IMR-90 (cell line): ENCODE measurements around the gene C12orf57. TPM values are rescaled to one million over a fixed set of nuclear protein-coding genes. Genes with fewer than 3 reads are reported as not detected.
A peak's percentile ranks its signal among the peaks of the same experiment; 100 is the strongest.

Experiments
- ATAC-seq: fragments of 200-7000 bp; cut with Tn5 transposase; 2 replicates; pipeline ENCODE4 v1.9.1; 2020; ENCODE audit warnings: low read depth, mild to moderate bottlenecking, moderate library complexity
- BruUV-seq: library from RNA; stranded (reverse); fragments of 400-500 nt; replicated peaks from 2 replicates; lab custom pipeline; 2021; lab: Mats Ljungman, UMichigan
- CTCF ChIA-PET: fragments of 300-600 bp; formaldehyde crosslinking; extraction: SDS; loops from one replicate; lab custom pipeline; 2021; ENCODE audit warnings: antibody characterized with exemption; lab: Yijun Ruan, JAX
- POLR2A ChIA-PET: fragments of 300-600 bp; sonication (Branson Sonifier 250); formaldehyde crosslinking; loops from one replicate; lab custom pipeline; 2022; ENCODE audit warnings: antibody characterized with exemption; ENCODE audit not compliant: unreplicated experiment; lab: Charles Lee
- DNase-seq: peaks from one replicate; pipeline ENCODE4 v3.0.0; 2013
- H2AFZ ChIP-seq: replicated peaks from 2 replicates; pipeline ENCODE3; 2013; ENCODE audit warnings: low read length, mild to moderate bottlenecking; ENCODE audit not compliant: poor library complexity
- H2AK5ac ChIP-seq: 2 replicates; pipeline ENCODE4 v1.6.1; 2013; ENCODE audit warnings: low read depth, low read length, inconsistent platforms
- H2AK9ac ChIP-seq: replicated peaks from 2 replicates; pipeline ENCODE3; 2013; ENCODE audit warnings: mild to moderate bottlenecking, low read depth, low read length, moderate library complexity; ENCODE audit not compliant: poor library complexity
- H2BK120ac ChIP-seq: 2 replicates; pipeline ENCODE4 v1.6.1; 2013; ENCODE audit warnings: low read depth, low read length, inconsistent platforms
- H2BK15ac ChIP-seq: 3 replicates; pipeline ENCODE4 v1.6.1; 2013; ENCODE audit warnings: low read depth, low read length, inconsistent platforms
- H2BK20ac ChIP-seq: 2 replicates; pipeline ENCODE4 v1.6.1; 2013; ENCODE audit warnings: low read depth, mild to moderate bottlenecking, inconsistent platforms, low read length, moderate library complexity
- H2BK5ac ChIP-seq: 2 replicates; pipeline ENCODE4 v1.6.1; 2013; ENCODE audit warnings: mild to moderate bottlenecking, low read depth, low read length, inconsistent platforms; ENCODE audit not compliant: poor library complexity, severe bottlenecking
- H3K14ac ChIP-seq: replicated peaks from 2 replicates; pipeline ENCODE4 v1.6.1; 2013; ENCODE audit warnings: low read depth, low read length, inconsistent platforms
- H3K18ac ChIP-seq: 2 replicates; pipeline ENCODE4 v1.6.1; 2013; ENCODE audit warnings: low read depth, low read length, control low read depth
- H3K23ac ChIP-seq: 2 replicates; pipeline ENCODE4 v1.6.1; 2013; ENCODE audit warnings: low read depth, low read length, inconsistent platforms
- H3K27ac ChIP-seq: 2 replicates; pipeline ENCODE4 v1.5.1; 2013; ENCODE audit warnings: mild to moderate bottlenecking, control low read depth, low read length; ENCODE audit not compliant: insufficient read depth
- H3K27me3 ChIP-seq: 2 replicates; pipeline ENCODE4 v1.6.1; 2013; ENCODE audit warnings: low read length; ENCODE audit not compliant: control insufficient read depth, insufficient read depth
- H3K36me3 ChIP-seq: 2 replicates; pipeline ENCODE4 v1.6.1; 2013; ENCODE audit warnings: low read length, mixed read lengths; ENCODE audit not compliant: control insufficient read depth, insufficient read depth
- H3K4ac ChIP-seq: 2 replicates; pipeline ENCODE4 v1.6.1; 2013; ENCODE audit warnings: low read depth, low read length, inconsistent platforms
- H3K4me1 ChIP-seq: 2 replicates; pipeline ENCODE4 v1.6.1; 2013; ENCODE audit warnings: low read length, mixed read lengths; ENCODE audit not compliant: control insufficient read depth, insufficient read depth
- H3K4me2 ChIP-seq: 2 replicates; pipeline ENCODE4 v1.6.1; 2013; ENCODE audit warnings: low read depth, mild to moderate bottlenecking, control low read depth, low read length, moderate library complexity
- H3K4me3 ChIP-seq: 2 replicates; pipeline ENCODE4 v1.5.1; 2013; ENCODE audit warnings: low read depth, mild to moderate bottlenecking, control low read depth, low read length, moderate library complexity; ENCODE audit not compliant: insufficient read depth
- H3K56ac ChIP-seq: 2 replicates; pipeline ENCODE4 v1.6.1; 2013; ENCODE audit warnings: low read length, inconsistent platforms; ENCODE audit not compliant: insufficient read depth; ENCODE audit errors: extremely low read depth
- H3K79me1 ChIP-seq, 2 experiments: 2 replicates each; pipeline ENCODE4 v1.6.1; 2013; ENCODE audit warnings: low read length in 2 of 2, inconsistent platforms in 1 of 2, low read depth in 1 of 2
- H3K9ac ChIP-seq: 2 replicates; pipeline ENCODE4 v1.6.1; 2013; ENCODE audit warnings: low read depth, low read length, control low read depth
- H3K9me1 ChIP-seq: 2 replicates; pipeline ENCODE4 v1.6.1; 2013; ENCODE audit warnings: low read length, inconsistent platforms; ENCODE audit not compliant: insufficient read depth
- H3K9me3 ChIP-seq: 2 replicates; pipeline ENCODE4 v1.6.1; 2013; ENCODE audit warnings: low read length; ENCODE audit not compliant: control insufficient read depth, insufficient read depth
- H4K20me1 ChIP-seq: 2 replicates; pipeline ENCODE4 v1.6.1; 2013; ENCODE audit warnings: low read length, inconsistent platforms; ENCODE audit not compliant: insufficient read depth
- H4K5ac ChIP-seq: 2 replicates; pipeline ENCODE4 v1.6.1; 2013; ENCODE audit warnings: mild to moderate bottlenecking, low read depth, low read length, control low read depth
- H4K8ac ChIP-seq, 2 experiments: 2 replicates each; pipeline ENCODE4 v1.6.1; 2013; ENCODE audit warnings: low read depth in 2 of 2, low read length in 2 of 2, control low read depth in 1 of 2, inconsistent platforms in 1 of 2
- H4K91ac ChIP-seq: 2 replicates; pipeline ENCODE4 v1.6.1; 2013; ENCODE audit warnings: low read depth, low read length, inconsistent platforms; ENCODE audit not compliant: insufficient read depth
- CEBPB ChIP-seq: IDR thresholded peaks from 2 replicates; pipeline ENCODE4 v1.6.1; 2012; ENCODE audit warnings: low read depth, low read length, improper control_type of control experiment
- RAD21 ChIP-seq: IDR thresholded peaks from 2 replicates; pipeline ENCODE4 v1.6.1; 2012; ENCODE audit warnings: low read length, improper control_type of control experiment
- WGBS, 2 experiments: methylation state at CpG; one replicate each; pipeline versions ENCODE4 v1.1.5 to v1.1.7; 2013; ENCODE audit warnings: missing lambda C conversion rate in 2 of 2; ENCODE audit not compliant: insufficient read length in 1 of 2; ENCODE audit errors: extremely low coverage in 2 of 2; 5-methylcytosine and 5-hydroxymethylcytosine counted together
- dilution Hi-C: fragments of 300-500 bp; cut with HindIII; formaldehyde crosslinking; loops from one replicate; pipeline ENCODE4 v1.14.3; 2018; ENCODE audit warnings: low sequenced_read_pairs; ENCODE audit not compliant: unreplicated experiment
- in situ Hi-C: fragments of 300-500 bp; cut with MboI; formaldehyde crosslinking; loops from 3 replicates; pipeline ENCODE4 v1.14.3; 2019; ENCODE audit warnings: low sequenced_read_pairs, inconsistent platforms, mixed read lengths
- intact Hi-C: fragments of 100-400 bp; cut with micrococcal nuclease; formaldehyde crosslinking; loops from 2 replicates; pipeline ENCODE4 v1.10.0; 2022
- polyA plus RNA-seq, 3 experiments: library from polyadenylated mRNA; depleted of rRNA; stranded (reverse); fragments of >200 nt; gene quantifications; 2 replicates each; pipeline ENCODE4 v1.2.3, GENCODE V29; 2012; ENCODE audit warnings: low replicate concordance in 1 of 3
- total RNA-seq: library from RNA; depleted of rRNA; stranded (reverse); fragments of >200 nt; gene quantifications from 2 replicates; pipeline ENCODE4 v1.2.3, GENCODE V29; 2012

C12orf57 gene
- total and polyA plus RNA-seq, 2 of the 4 experiments (the other 2 are of a cell fraction): 238 to 530 TPM

DNA sequence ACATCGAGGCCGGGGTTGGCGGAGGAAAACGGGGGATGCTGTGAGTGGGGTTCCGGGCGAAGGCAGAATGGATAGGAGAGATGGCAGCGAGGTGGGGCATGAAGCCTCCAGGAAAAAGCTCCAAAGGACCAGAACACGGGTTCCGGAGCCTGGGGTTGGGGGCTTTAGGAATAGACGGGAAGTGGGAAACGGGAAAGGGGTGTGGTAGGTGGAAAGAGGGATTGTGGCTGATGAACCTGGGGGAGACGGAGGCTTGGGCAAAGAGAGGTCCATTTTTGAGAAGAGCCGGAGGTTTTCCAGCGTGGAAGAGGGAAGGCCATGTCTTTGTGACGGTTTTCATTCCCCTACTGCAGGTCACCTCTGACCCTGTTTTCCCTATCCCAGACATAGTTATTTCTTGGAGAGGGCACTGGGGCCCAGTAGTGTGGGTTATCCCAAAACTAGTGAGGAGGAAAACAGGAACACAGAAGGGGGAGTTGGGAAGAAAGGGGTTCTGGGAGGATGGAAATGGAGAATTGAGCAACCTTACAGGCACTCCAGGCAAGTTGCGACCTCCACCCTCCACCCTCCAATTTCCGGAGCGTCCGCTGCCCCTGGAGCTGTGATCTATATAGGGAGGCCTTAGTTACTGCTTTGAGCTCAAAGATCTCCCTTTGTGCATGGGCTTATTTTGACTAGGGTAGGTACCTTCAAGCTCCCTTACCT is 15.0 kb upstream of the C12orf57 start:
- no peak for DNase-seq
- BruUV-seq: no TSS peak
- H3K9me1 ChIP-seq: peaks cover 12% of the 10 kb centered on the region
- peak overlapping the region; percentile 49 for H4K5ac ChIP-seq
- no peak overlapping the region; the same call in 1 of the 2 replicates for H2BK120ac ChIP-seq
- H3K27ac ChIP-seq: peak overlapping the region; percentile 95
- H3K14ac ChIP-seq: peak overlapping the region; percentile 91
- WGBS, 2 experiments: 4% methylated on average over 9 of the region's 19 CpGs; no CpG with 5 or more reads in 1 of the 2 experiments
- peaks cover 31% of the 10 kb centered on the region for H3K4me1 ChIP-seq
- H2BK20ac ChIP-seq: no peak overlapping the region
- H3K79me1 ChIP-seq: peaks cover 11 to 57% of the 10 kb centered on the region in 2 experiments; a peak in 3 of 4 replicates
- dilution Hi-C loops (no loop called here), in situ Hi-C loops (no loop called here), intact Hi-C loops (no loop called here)
- peak overlapping the region; percentile 83 for H3K4ac ChIP-seq
- H2BK15ac ChIP-seq: no peak overlapping the region
- CTCF ChIA-PET: interaction anchor here (0.6 to 1.0 kb wide), 2 partner anchors 56 to 873 kb away, joined by 3 read pairs; partner anchors contain the start of gene SPSB2
- H2AK9ac ChIP-seq: peak overlapping the region; percentile 94
- no peaks in the 10 kb centered on the region for H3K9me3 ChIP-seq
- H3K18ac ChIP-seq: peak overlapping the region; percentile 0; the same call in 1 of the 2 replicates
- TF ChIP-seq RAD21: no peak
- TF ChIP-seq CEBPB: peak; percentile 38; the same call in 1 of the 2 replicates
- H4K20me1 ChIP-seq: peaks cover 50% of the 10 kb centered on the region
- H3K4me3 ChIP-seq: peak overlapping the region; percentile 93
- H2AK5ac ChIP-seq: peak overlapping the region; percentile 51
- H3K27me3 ChIP-seq: no peaks in the 10 kb centered on the region
- POLR2A ChIA-PET: interaction anchor here (0.6 kb wide), 2 partner anchors 15 to 33 kb away, joined by 3 read pairs; partner anchors contain the start of genes C12orf57 and RNU7-1
- peak overlapping the region; percentile 98 for H3K4me2 ChIP-seq
- H4K91ac ChIP-seq: no peak overlapping the region; the same call in 1 of the 2 replicates
- H2AFZ ChIP-seq: peak overlapping the region; percentile 59
- H3K9ac ChIP-seq: peak overlapping the region; percentile 76
- H3K36me3 ChIP-seq: peaks cover 9% of the 10 kb centered on the region
- peak overlapping the region; percentile 89 for H2BK5ac ChIP-seq
- H4K8ac ChIP-seq: peak overlapping the region in 1 of 2 experiments; percentile 54; a peak in 2 of 4 replicates
- peak overlapping the region; percentile 76 for H3K56ac ChIP-seq
- peak overlapping the region; percentile 96 for H3K23ac ChIP-seq
- ATAC-seq: no peak
